T-helper 1 cell treated with Interleukin-12 subunit alpha and Interleukin-12 subunit beta and Interleukin-4 antibody, amounts not matched to agents 30 μg/mL and 1 μg/mL, for 36 hours (primary cell): ENCODE data around the gene L3MBTL3.
A peak's percentile ranks its signal among the peaks of the same experiment; 100 is the strongest.

ENCODE experiments used
- H3K27ac Mint-ChIP-seq: one replicate; pipeline ENCODE4 v1.8.0; 2021; ENCODE audit warnings: mild to moderate bottlenecking, mixed read lengths
- H3K27me3 Mint-ChIP-seq: one replicate; pipeline ENCODE4 v1.8.0; 2021; ENCODE audit warnings: low read depth, mixed read lengths
- H3K36me3 Mint-ChIP-seq: one replicate; pipeline ENCODE4 v1.8.0; 2021; ENCODE audit warnings: low read depth, mixed read lengths
- H3K4me1 Mint-ChIP-seq: one replicate; pipeline ENCODE4 v1.8.0; 2021; ENCODE audit warnings: low read depth, mixed read lengths
- H3K4me3 Mint-ChIP-seq: one replicate; pipeline ENCODE4 v1.8.0; 2021; ENCODE audit warnings: mild to moderate bottlenecking, moderate library complexity, mixed read lengths
- H3K9me3 Mint-ChIP-seq: one replicate; pipeline ENCODE4 v1.8.0; 2021; ENCODE audit warnings: mixed read lengths

L3MBTL3 gene

GRCh38 chr6:130012728-130013127 is 5.7 kb upstream of the L3MBTL3 start:
- Mint-ChIP-seq H3K27me3 (peaks cover 34% of the 10 kb centered on the region), H3K27ac (no peak overlapping the region), H3K36me3 (peaks cover 2% of the 10 kb centered on the region), H3K4me1 (no peaks in the 10 kb centered on the region), H3K4me3 (no peak overlapping the region), H3K9me3 (no peaks in the 10 kb centered on the region)

- peaks cover 13% of the 10 kb centered on the region for H3K4me1 Mint-ChIP-seq
- H3K27me3 Mint-ChIP-seq: peaks cover 29% of the 10 kb centered on the region
- peak overlapping the region; percentile 98 for H3K27ac Mint-ChIP-seq
- no peaks in the 10 kb centered on the region for H3K9me3 Mint-ChIP-seq
- H3K4me3 Mint-ChIP-seq: peak overlapping the region; percentile 100
- H3K36me3 Mint-ChIP-seq: peaks cover 10% of the 10 kb centered on the region
These were observed 454 bp downstream of the L3MBTL3 start for GRCh38 chr6:130018744-130019325.

- H3K4me1 Mint-ChIP-seq: peaks cover 15% of the 10 kb centered on the region
- peaks cover 13% of the 10 kb centered on the region for H3K36me3 Mint-ChIP-seq
- H3K27me3 Mint-ChIP-seq: peaks cover 28% of the 10 kb centered on the region
- H3K4me3 Mint-ChIP-seq: peak overlapping the region; percentile 85
- no peaks in the 10 kb centered on the region for H3K9me3 Mint-ChIP-seq
- peak overlapping the region; percentile 83 for H3K27ac Mint-ChIP-seq
These were observed 1.1 kb downstream of the L3MBTL3 start for GRCh38 chr6:130019326-130020072.

GRCh38 chr6:130020073-130020906 is 1.9 kb downstream of the L3MBTL3 start:
- H3K4me3 Mint-ChIP-seq: peak overlapping the region; percentile 96
- H3K9me3 Mint-ChIP-seq: no peaks in the 10 kb centered on the region
- peaks cover 15% of the 10 kb centered on the region for H3K4me1 Mint-ChIP-seq
- H3K27me3 Mint-ChIP-seq: peaks cover 30% of the 10 kb centered on the region
- H3K36me3 Mint-ChIP-seq: peaks cover 21% of the 10 kb centered on the region
- peak overlapping the region; percentile 96 for H3K27ac Mint-ChIP-seq

GRCh38 chr6:130020907-130021629 is 2.7 kb downstream of the L3MBTL3 start:
- Mint-ChIP-seq H3K4me1 (peaks cover 15% of the 10 kb centered on the region), H3K27ac (peak overlapping the region; percentile 96), H3K27me3 (peaks cover 29% of the 10 kb centered on the region), H3K4me3 (peak overlapping the region; percentile 96), H3K36me3 (peaks cover 28% of the 10 kb centered on the region), H3K9me3 (no peaks in the 10 kb centered on the region)

GRCh38 chr6:130026859-130027258 is 8.5 kb downstream of the L3MBTL3 start:
- H3K36me3 Mint-ChIP-seq: peaks cover 34% of the 10 kb centered on the region
- H3K27ac Mint-ChIP-seq: no peak overlapping the region
- no peak overlapping the region for H3K4me3 Mint-ChIP-seq
- H3K9me3 Mint-ChIP-seq: no peaks in the 10 kb centered on the region
- peaks cover 31% of the 10 kb centered on the region for H3K4me1 Mint-ChIP-seq
- peaks cover 21% of the 10 kb centered on the region for H3K27me3 Mint-ChIP-seq

GRCh38 chr6:130027948-130028347 is 9.6 kb downstream of the L3MBTL3 start:
- H3K36me3 Mint-ChIP-seq: peaks cover 35% of the 10 kb centered on the region

GRCh38 chr6:130029163-130029562 is 10.8 kb downstream of the L3MBTL3 start:
- Mint-ChIP-seq H3K36me3 (peaks cover 33% of the 10 kb centered on the region), H3K27me3 (peaks cover 11% of the 10 kb centered on the region), H3K27ac (peak overlapping the region; percentile 86), H3K4me3 (peak overlapping the region; percentile 54), H3K4me1 (peaks cover 37% of the 10 kb centered on the region), H3K9me3 (no peaks in the 10 kb centered on the region)

More at GRCh38 chr6:130027948-130028347, 9.6 kb downstream of the L3MBTL3 start:
- Mint-ChIP-seq H3K4me1 (peaks cover 32% of the 10 kb centered on the region), H3K27ac (peak overlapping the region; percentile 86), H3K4me3 (peak overlapping the region; percentile 44), H3K9me3 (no peaks in the 10 kb centered on the region), H3K27me3 (peaks cover 16% of the 10 kb centered on the region)

- no peak overlapping the region for H3K4me3 Mint-ChIP-seq
- H3K9me3 Mint-ChIP-seq: no peaks in the 10 kb centered on the region
- no peaks in the 10 kb centered on the region for H3K27me3 Mint-ChIP-seq
- no peak overlapping the region for H3K27ac Mint-ChIP-seq
- H3K36me3 Mint-ChIP-seq: peaks cover 19% of the 10 kb centered on the region
- peaks cover 47% of the 10 kb centered on the region for H3K4me1 Mint-ChIP-seq
These were observed 14.5 kb downstream of the L3MBTL3 start for GRCh38 chr6:130032758-130033340.

GRCh38 chr6:130033949-130034348 is 15.6 kb downstream of the L3MBTL3 start:
- H3K36me3 Mint-ChIP-seq: peaks cover 22% of the 10 kb centered on the region
- no peaks in the 10 kb centered on the region for H3K9me3 Mint-ChIP-seq
- H3K4me3 Mint-ChIP-seq: no peak overlapping the region
- H3K27ac Mint-ChIP-seq: peak overlapping the region; percentile 27
- no peaks in the 10 kb centered on the region for H3K27me3 Mint-ChIP-seq
- peaks cover 36% of the 10 kb centered on the region for H3K4me1 Mint-ChIP-seq

- Mint-ChIP-seq H3K4me1 (peaks cover 30% of the 10 kb centered on the region), H3K36me3 (peaks cover 22% of the 10 kb centered on the region), H3K27me3 (no peaks in the 10 kb centered on the region), H3K27ac (peak overlapping the region; percentile 23), H3K9me3 (no peaks in the 10 kb centered on the region), H3K4me3 (peak overlapping the region; percentile 15)
These were observed 16.2 kb downstream of the L3MBTL3 start for GRCh38 chr6:130034378-130035146.

- no peaks in the 10 kb centered on the region for H3K9me3 Mint-ChIP-seq
- H3K36me3 Mint-ChIP-seq: peaks cover 22% of the 10 kb centered on the region
- H3K27me3 Mint-ChIP-seq: no peaks in the 10 kb centered on the region
- no peak overlapping the region for H3K4me3 Mint-ChIP-seq
- H3K27ac Mint-ChIP-seq: no peak overlapping the region
- H3K4me1 Mint-ChIP-seq: peaks cover 32% of the 10 kb centered on the region
These were observed 16.8 kb downstream of the L3MBTL3 start for GRCh38 chr6:130035211-130035610.

- Mint-ChIP-seq H3K4me1 (peaks cover 41% of the 10 kb centered on the region), H3K27me3 (no peaks in the 10 kb centered on the region), H3K4me3 (no peak overlapping the region), H3K27ac (no peak overlapping the region), H3K9me3 (no peaks in the 10 kb centered on the region), H3K36me3 (peaks cover 25% of the 10 kb centered on the region)
These were observed 18.9 kb downstream of the L3MBTL3 start for GRCh38 chr6:130037207-130037811.
